ENCODE measurements around the gene DAB1. TPM values are rescaled to one million over a fixed set of nuclear protein-coding genes. Genes with fewer than 3 reads are reported as not detected.

The DAB1 gene
- total RNA-seq, 1 donor: not detected

DNA sequence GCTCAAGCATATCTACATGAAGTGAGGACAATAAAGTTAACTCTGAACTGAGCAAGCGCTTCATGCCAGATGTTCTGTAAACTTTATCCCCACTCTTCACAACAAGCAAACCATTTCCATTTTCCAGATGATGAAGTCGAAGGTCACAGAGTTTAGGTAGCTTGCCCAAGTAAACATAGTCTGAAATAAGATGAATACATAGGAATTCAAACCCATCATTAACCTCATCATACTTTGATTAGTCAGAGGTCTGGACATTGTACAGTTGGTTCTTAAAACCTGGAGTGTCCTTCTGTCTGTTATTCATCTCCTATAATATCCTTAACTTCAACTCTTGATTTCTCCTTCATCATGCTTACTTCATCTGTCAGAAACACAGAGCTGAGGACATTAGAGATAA is 277.8 kb downstream of the DAB1 start:
- no peak for DNase-seq (ENCODE audit: insufficient read length, low spot score, missing footprints)
- H4K20me1 ChIP-seq (ENCODE audit: insufficient read depth, low read length): no peaks in the 10 kb centered on the region
- no peak overlapping the region for H3K27ac ChIP-seq (ENCODE audit: low read depth, low read length)
- H3K79me2 ChIP-seq (ENCODE audit: insufficient read depth, low read length): no peaks in the 10 kb centered on the region
- H3K36me3 ChIP-seq (ENCODE audit: insufficient read depth, low read length): no peaks in the 10 kb centered on the region
- TF ChIP-seq, protein P1, sequence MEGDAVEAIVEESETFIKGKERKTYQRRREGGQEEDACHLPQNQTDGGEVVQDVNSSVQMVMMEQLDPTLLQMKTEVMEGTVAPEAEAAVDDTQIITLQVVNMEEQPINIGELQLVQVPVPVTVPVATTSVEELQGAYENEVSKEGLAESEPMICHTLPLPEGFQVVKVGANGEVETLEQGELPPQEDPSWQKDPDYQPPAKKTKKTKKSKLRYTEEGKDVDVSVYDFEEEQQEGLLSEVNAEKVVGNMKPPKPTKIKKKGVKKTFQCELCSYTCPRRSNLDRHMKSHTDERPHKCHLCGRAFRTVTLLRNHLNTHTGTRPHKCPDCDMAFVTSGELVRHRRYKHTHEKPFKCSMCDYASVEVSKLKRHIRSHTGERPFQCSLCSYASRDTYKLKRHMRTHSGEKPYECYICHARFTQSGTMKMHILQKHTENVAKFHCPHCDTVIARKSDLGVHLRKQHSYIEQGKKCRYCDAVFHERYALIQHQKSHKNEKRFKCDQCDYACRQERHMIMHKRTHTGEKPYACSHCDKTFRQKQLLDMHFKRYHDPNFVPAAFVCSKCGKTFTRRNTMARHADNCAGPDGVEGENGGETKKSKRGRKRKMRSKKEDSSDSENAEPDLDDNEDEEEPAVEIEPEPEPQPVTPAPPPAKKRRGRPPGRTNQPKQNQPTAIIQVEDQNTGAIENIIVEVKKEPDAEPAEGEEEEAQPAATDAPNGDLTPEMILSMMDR (IDR thresholded peaks at IDR 0.05; ENCODE audit: extremely low read depth, low read depth, low read length): no peak
- no peak overlapping the region for H3K4me3 ChIP-seq (ENCODE audit: insufficient read depth, low read length)
- H3K4me2 ChIP-seq (ENCODE audit: insufficient read depth, low read length): no peak overlapping the region
- H3K9me3 ChIP-seq (ENCODE audit: low read depth, low read length): no peaks in the 10 kb centered on the region
- no peak overlapping the region for H2AFZ ChIP-seq (ENCODE audit: low read length)
- H3K4me1 ChIP-seq (ENCODE audit: insufficient read depth, low read length): no peaks in the 10 kb centered on the region
- no peaks in the 10 kb centered on the region for H3K27me3 ChIP-seq (ENCODE audit: insufficient read depth, low read length)

DNA sequence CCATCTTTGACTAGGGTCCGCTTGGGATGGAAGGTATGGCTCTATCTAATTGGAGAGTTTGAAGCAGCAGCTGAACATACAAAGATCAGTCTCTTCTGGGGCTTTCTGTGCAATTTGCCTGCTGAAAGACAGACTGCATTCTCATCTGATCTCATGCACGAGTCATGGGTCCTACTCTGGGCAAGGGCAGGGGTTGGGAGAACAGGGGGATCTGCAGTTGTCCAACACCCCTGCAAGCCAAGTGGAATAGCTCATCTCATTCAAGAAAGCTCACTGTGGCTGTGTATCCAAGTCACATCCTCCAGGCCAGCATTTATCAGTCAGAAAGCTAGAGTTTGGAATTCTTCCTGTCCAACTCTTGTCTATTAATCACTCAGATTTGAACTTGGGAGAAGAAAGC is 280.9 kb downstream of the DAB1 start:
- Histone ChIP-seq H4K20me1 (ENCODE audit: insufficient read depth, low read length) (no peaks in the 10 kb centered on the region), H3K27ac (ENCODE audit: low read depth, low read length) (no peak overlapping the region), H3K4me1 (ENCODE audit: insufficient read depth, low read length) (no peaks in the 10 kb centered on the region), H3K9me3 (ENCODE audit: low read depth, low read length) (no peaks in the 10 kb centered on the region), H2AFZ (ENCODE audit: low read length) (no peak overlapping the region), H3K79me2 (ENCODE audit: insufficient read depth, low read length) (no peaks in the 10 kb centered on the region), H3K4me3 (ENCODE audit: insufficient read depth, low read length) (no peak overlapping the region), H3K36me3 (ENCODE audit: insufficient read depth, low read length) (no peaks in the 10 kb centered on the region), H3K4me2 (ENCODE audit: insufficient read depth, low read length) (no peak overlapping the region), H3K27me3 (ENCODE audit: insufficient read depth, low read length) (no peaks in the 10 kb centered on the region)
- TF ChIP-seq, protein P1 (IDR thresholded peaks at IDR 0.05; ENCODE audit: extremely low read depth, low read depth, low read length): no peak
- no peak for DNase-seq (ENCODE audit: insufficient read length, low spot score, missing footprints)

DNA sequence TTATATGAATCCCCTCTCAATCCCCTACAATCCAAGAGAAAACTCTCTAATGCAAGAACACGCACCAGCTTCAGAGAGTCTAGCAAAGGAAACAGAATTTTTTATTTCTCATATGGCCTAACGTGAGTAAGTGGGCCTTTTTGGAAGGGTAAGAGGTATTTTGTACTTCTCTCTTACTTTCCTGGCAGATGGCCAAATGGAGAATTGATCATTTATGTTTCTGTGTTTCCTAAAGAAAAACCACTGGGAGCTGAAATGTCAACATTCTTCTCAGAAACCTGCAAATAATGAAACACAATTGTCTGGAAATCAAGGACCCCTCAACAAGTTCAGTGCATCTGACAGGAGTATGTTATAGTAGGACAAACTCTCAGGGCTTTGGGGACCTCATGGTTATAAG is 281.7 kb downstream of the DAB1 start:
- Histone ChIP-seq H2AFZ (ENCODE audit: low read length) (no peak overlapping the region), H3K4me2 (ENCODE audit: insufficient read depth, low read length) (no peak overlapping the region), H3K79me2 (ENCODE audit: insufficient read depth, low read length) (no peaks in the 10 kb centered on the region), H3K4me3 (ENCODE audit: insufficient read depth, low read length) (no peak overlapping the region), H3K27ac (ENCODE audit: low read depth, low read length) (no peak overlapping the region), H4K20me1 (ENCODE audit: insufficient read depth, low read length) (no peaks in the 10 kb centered on the region), H3K4me1 (ENCODE audit: insufficient read depth, low read length) (no peaks in the 10 kb centered on the region), H3K27me3 (ENCODE audit: insufficient read depth, low read length) (no peaks in the 10 kb centered on the region), H3K9me3 (ENCODE audit: low read depth, low read length) (no peaks in the 10 kb centered on the region), H3K36me3 (ENCODE audit: insufficient read depth, low read length) (no peaks in the 10 kb centered on the region)
- DNase-seq (ENCODE audit: insufficient read length, low spot score, missing footprints): no peak
- TF ChIP-seq, protein P1 (IDR thresholded peaks at IDR 0.05; ENCODE audit: extremely low read depth, low read depth, low read length): no peak

DNA sequence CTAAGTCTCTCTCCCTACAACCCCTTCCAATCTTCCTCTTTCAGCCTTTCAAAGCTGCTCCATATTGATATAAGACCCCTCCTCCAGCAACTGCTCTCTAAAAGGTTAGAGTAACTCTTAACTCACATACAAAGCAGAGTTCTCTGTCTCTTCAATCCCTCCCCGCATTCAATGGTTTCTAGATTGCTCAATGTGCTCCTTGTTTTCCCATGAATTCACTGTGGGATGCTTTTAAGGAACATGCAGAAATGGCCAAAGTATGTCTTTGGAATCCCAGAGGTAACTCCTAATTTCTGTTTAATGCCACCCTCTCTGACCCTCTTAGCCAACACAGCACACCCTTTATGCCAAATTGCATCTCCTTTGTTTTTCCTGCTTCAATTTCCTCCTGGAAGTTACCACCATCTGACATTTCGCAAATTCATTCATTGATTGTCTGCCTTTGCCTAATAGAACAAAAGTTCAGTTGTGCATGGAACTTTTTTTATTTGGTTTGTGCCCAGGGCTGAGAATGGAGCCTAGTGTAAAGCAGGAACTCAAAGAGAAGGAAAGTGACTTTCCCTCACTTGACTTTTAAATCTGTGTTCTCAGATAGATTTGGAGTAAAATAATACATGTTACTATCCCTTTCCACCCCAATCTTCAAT is 285.3 kb downstream of the DAB1 start:
- Histone ChIP-seq H4K20me1 (ENCODE audit: insufficient read depth, low read length) (no peaks in the 10 kb centered on the region), H3K9me3 (ENCODE audit: low read depth, low read length) (no peaks in the 10 kb centered on the region), H2AFZ (ENCODE audit: low read length) (no peak overlapping the region), H3K4me2 (ENCODE audit: insufficient read depth, low read length) (no peak overlapping the region), H3K4me3 (ENCODE audit: insufficient read depth, low read length) (no peak overlapping the region), H3K27me3 (ENCODE audit: insufficient read depth, low read length) (no peaks in the 10 kb centered on the region), H3K4me1 (ENCODE audit: insufficient read depth, low read length) (no peaks in the 10 kb centered on the region), H3K27ac (ENCODE audit: low read depth, low read length) (no peak overlapping the region), H3K79me2 (ENCODE audit: insufficient read depth, low read length) (no peaks in the 10 kb centered on the region), H3K36me3 (ENCODE audit: insufficient read depth, low read length) (no peaks in the 10 kb centered on the region)
- DNase-seq (ENCODE audit: insufficient read length, low spot score, missing footprints): no peak
- TF ChIP-seq, protein P1 (IDR thresholded peaks at IDR 0.05; ENCODE audit: extremely low read depth, low read depth, low read length): no peak

Data from osteoblast (primary cell).